Mesendoderm (in vitro differentiated cells): ENCODE results near the gene DZIP1L.

Source experiments
- DNase-seq: peaks from one replicate; pipeline ENCODE4 v3.0.0; 2013
- H2AK5ac ChIP-seq: 2 replicates; pipeline ENCODE4 v1.6.1; 2013; ENCODE audit warnings: low read length, inconsistent platforms
- H2BK120ac ChIP-seq: 2 replicates; pipeline ENCODE4 v1.6.1; 2013; ENCODE audit warnings: low read depth, mild to moderate bottlenecking, low read length, moderate library complexity, mixed read lengths
- H2BK15ac ChIP-seq: replicated peaks from 2 replicates; pipeline ENCODE4 v1.6.1; 2013; ENCODE audit warnings: low read depth, mild to moderate bottlenecking, moderate library complexity
- H2BK5ac ChIP-seq: 2 replicates; pipeline ENCODE4 v1.6.1; 2013; ENCODE audit warnings: low read length, inconsistent platforms
- H3K18ac ChIP-seq: 2 replicates; pipeline ENCODE4 v1.6.1; 2013; ENCODE audit warnings: mild to moderate bottlenecking, low read length, mixed read lengths
- H3K23ac ChIP-seq: one replicate; pipeline ENCODE4 v1.6.1; 2013; ENCODE audit warnings: low read length
- H3K27ac ChIP-seq: 2 replicates; pipeline ENCODE4 v1.5.1; 2013; ENCODE audit warnings: low read depth, mild to moderate bottlenecking, inconsistent platforms, low read length, moderate library complexity
- H3K27me3 ChIP-seq: 2 replicates; pipeline ENCODE4 v1.6.1; 2013; ENCODE audit warnings: low read length, control low read depth, mild to moderate bottlenecking, inconsistent platforms; ENCODE audit not compliant: insufficient read depth, poor library complexity
- H3K36me3 ChIP-seq: 2 replicates; pipeline ENCODE4 v1.6.1; 2013; ENCODE audit warnings: low read length, inconsistent platforms; ENCODE audit not compliant: control insufficient read depth, insufficient read depth
- H3K4ac ChIP-seq: one replicate; pipeline ENCODE4 v1.6.1; 2013; ENCODE audit warnings: low read depth, mild to moderate bottlenecking, low read length, moderate library complexity
- H3K4me1 ChIP-seq: 2 replicates; pipeline ENCODE4 v1.6.1; 2013; ENCODE audit warnings: low read depth, low read length, inconsistent platforms; ENCODE audit not compliant: control insufficient read depth
- H3K4me2 ChIP-seq: 2 replicates; pipeline ENCODE4 v1.6.1; 2013; ENCODE audit warnings: low read length
- H3K4me3 ChIP-seq: 2 replicates; pipeline ENCODE4 v1.5.1; 2013; ENCODE audit warnings: mild to moderate bottlenecking, low read length
- H3K56ac ChIP-seq: one replicate; pipeline ENCODE4 v1.6.1; 2013; ENCODE audit warnings: low read length
- H3K79me1 ChIP-seq: 2 replicates; pipeline ENCODE4 v1.6.1; 2013; ENCODE audit warnings: low read length, inconsistent platforms
- H3K79me2 ChIP-seq: 2 replicates; pipeline ENCODE4 v1.6.1; 2013; ENCODE audit warnings: mild to moderate bottlenecking, low read length; ENCODE audit not compliant: control insufficient read depth, insufficient read depth
- H3K9ac ChIP-seq: 2 replicates; pipeline ENCODE4 v1.6.1; 2013; ENCODE audit warnings: low read length, inconsistent platforms
- H4K5ac ChIP-seq: one replicate; pipeline ENCODE4 v1.6.1; 2013; ENCODE audit warnings: low read length
- H4K8ac ChIP-seq: one replicate; pipeline ENCODE4 v1.6.1; 2013; ENCODE audit warnings: low read depth, mild to moderate bottlenecking, control low read depth, low read length, moderate library complexity
- WGBS: extraction: QIAGEN DNeasy Blood & Tissue Kit; methylation state at CpG from one replicate; pipeline ENCODE4 v1.1.7; 2013; ENCODE audit warnings: low lambda C conversion rate, missing lambda C conversion rate; ENCODE audit not compliant: insufficient coverage; ENCODE audit errors: extremely low coverage; 5-methylcytosine and 5-hydroxymethylcytosine counted together

Gene DZIP1L

GRCh38 chr3:138066972-138067371 is 48.4 kb downstream of the DZIP1L start:
- H3K23ac ChIP-seq = no peak overlapping the region

DNA sequence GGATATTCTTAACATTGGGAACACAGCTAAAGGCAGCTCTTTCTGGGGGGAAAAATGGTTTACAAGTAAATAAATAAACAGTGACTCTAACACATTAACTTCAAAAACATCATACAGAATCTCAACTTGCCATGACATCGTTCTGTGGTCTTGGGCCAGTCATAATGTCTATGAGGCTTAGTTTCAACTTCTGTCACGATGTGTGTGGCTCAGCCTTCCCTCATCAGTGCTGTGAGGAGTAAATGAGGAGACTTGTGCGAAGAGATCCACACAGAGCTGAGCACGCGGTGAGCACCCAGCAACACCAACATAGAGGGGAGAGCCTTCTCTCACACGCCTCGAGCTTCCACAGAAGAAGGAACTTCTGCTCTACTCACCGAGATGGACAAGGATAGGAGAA is 49.0 kb downstream of the DZIP1L start:
- Histone ChIP-seq H3K23ac (no peak overlapping the region), H3K36me3 (peaks cover 2% of the 10 kb centered on the region), H3K79me1 (no peaks in the 10 kb centered on the region), H2AK5ac (no peak overlapping the region), H4K8ac (no peak overlapping the region), H3K4me1 (no peaks in the 10 kb centered on the region), H3K27ac (no peak overlapping the region), H3K9ac (no peak overlapping the region), H3K4me2 (no peak overlapping the region), H3K4me3 (no peak overlapping the region), H3K27me3 (no peaks in the 10 kb centered on the region), H3K56ac (no peak overlapping the region), H3K18ac (no peak overlapping the region), H2BK120ac (no peak overlapping the region), H2BK5ac (no peak overlapping the region), H3K4ac (no peak overlapping the region), H2BK15ac (no peak overlapping the region), H4K5ac (no peak overlapping the region), H3K79me2 (no peaks in the 10 kb centered on the region)
- no CpG with 5 or more reads among the region's 8 CpGs for WGBS
- no peak for DNase-seq

More at GRCh38 chr3:138066972-138067371, 48.4 kb downstream of the DZIP1L start:
- Histone ChIP-seq H2BK15ac (no peak overlapping the region), H3K79me1 (no peaks in the 10 kb centered on the region), H3K4me1 (no peaks in the 10 kb centered on the region), H3K36me3 (peaks cover 2% of the 10 kb centered on the region), H3K18ac (no peak overlapping the region), H3K79me2 (no peaks in the 10 kb centered on the region), H2BK5ac (no peak overlapping the region), H3K4ac (no peak overlapping the region), H3K9ac (no peak overlapping the region), H4K8ac (no peak overlapping the region), H3K4me2 (no peak overlapping the region), H3K4me3 (no peak overlapping the region), H3K27me3 (no peaks in the 10 kb centered on the region), H4K5ac (no peak overlapping the region), H2AK5ac (no peak overlapping the region), H3K27ac (no peak overlapping the region), H2BK120ac (no peak overlapping the region), H3K56ac (no peak overlapping the region)
- no peak for DNase-seq
- WGBS = no CpG with 5 or more reads among the region's 3 CpGs

- Histone ChIP-seq H3K36me3 (peaks cover 2% of the 10 kb centered on the region), H2BK15ac (no peak overlapping the region), H4K8ac (no peak overlapping the region), H3K18ac (no peak overlapping the region), H3K56ac (no peak overlapping the region), H3K4me2 (no peak overlapping the region), H2AK5ac (no peak overlapping the region), H3K4me1 (no peaks in the 10 kb centered on the region), H3K4me3 (no peak overlapping the region), H3K79me1 (no peaks in the 10 kb centered on the region), H3K27ac (no peak overlapping the region), H2BK5ac (no peak overlapping the region), H3K9ac (no peak overlapping the region), H3K4ac (no peak overlapping the region), H3K23ac (no peak overlapping the region), H4K5ac (no peak overlapping the region), H3K27me3 (no peaks in the 10 kb centered on the region), H2BK120ac (no peak overlapping the region), H3K79me2 (no peaks in the 10 kb centered on the region)
- no peak for DNase-seq
- no CpG with 5 or more reads among the region's 2 CpGs for WGBS
Measured at GRCh38 chr3:138065949-138066348, 49.5 kb downstream of the DZIP1L start.

DNA sequence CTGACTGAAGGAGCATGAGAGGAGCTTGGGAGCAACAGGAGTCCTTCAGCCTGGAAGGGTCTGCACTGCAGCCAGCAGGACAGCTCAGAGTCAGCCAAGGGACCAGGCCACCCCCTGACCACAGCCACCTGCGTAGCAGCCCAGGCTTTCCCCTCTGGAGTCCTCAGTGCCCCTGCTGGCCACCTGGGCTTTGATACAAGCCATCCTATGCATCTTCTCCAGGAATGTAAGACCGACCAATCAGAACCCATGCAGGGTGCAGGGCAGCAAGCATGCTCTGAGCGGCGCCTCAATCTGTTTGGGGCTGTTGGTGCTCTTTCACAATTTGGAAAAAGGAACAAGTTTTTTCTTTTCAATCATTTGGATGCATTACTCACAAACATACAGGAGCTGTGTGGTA is 52.0 kb downstream of the DZIP1L start:
- peaks cover 2% of the 10 kb centered on the region for H3K36me3 ChIP-seq
- no peak overlapping the region for H4K8ac ChIP-seq
- H3K56ac ChIP-seq = no peak overlapping the region
- H2AK5ac ChIP-seq = no peak overlapping the region
- H3K9ac ChIP-seq = no peak overlapping the region
- no peak overlapping the region for H3K4me2 ChIP-seq
- no peak overlapping the region for H3K18ac ChIP-seq
- H3K79me1 ChIP-seq = no peaks in the 10 kb centered on the region
- H3K27ac ChIP-seq = no peak overlapping the region
- no peak overlapping the region for H2BK15ac ChIP-seq
- no peak overlapping the region for H3K4ac ChIP-seq
- H3K23ac ChIP-seq = no peak overlapping the region
- H3K4me1 ChIP-seq = no peaks in the 10 kb centered on the region
- WGBS = no CpG with 5 or more reads among the region's 4 CpGs
- H4K5ac ChIP-seq = no peak overlapping the region
- no peak overlapping the region for H2BK5ac ChIP-seq
- no peaks in the 10 kb centered on the region for H3K79me2 ChIP-seq
- H2BK120ac ChIP-seq = no peak overlapping the region
- peak; percentile 44 for DNase-seq
- no peaks in the 10 kb centered on the region for H3K27me3 ChIP-seq
- H3K4me3 ChIP-seq = no peak overlapping the region

DNA sequence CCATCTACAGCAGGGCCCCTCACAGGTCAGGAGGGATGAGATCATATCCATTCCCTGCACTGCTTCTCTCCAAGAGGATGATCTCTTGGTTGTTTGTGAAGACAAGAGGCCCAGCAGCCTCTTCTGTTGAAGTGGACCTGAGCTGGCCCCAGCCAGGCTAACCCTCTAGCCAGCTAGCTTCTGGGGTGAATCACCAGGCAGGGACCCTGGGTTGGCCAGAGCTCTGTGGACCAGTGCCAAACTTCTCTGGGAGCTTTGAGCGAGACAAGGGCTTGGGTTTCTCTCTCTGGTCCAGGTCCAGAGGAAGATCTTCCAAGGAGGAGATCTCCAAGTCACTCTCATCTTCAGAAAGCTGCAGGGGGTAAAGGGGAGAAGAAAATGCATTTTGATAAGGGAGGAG is 52.8 kb downstream of the DZIP1L start:
- no peaks in the 10 kb centered on the region for H3K27me3 ChIP-seq
- H3K4me3 ChIP-seq = no peak overlapping the region
- H4K8ac ChIP-seq = no peak overlapping the region
- no peaks in the 10 kb centered on the region for H3K79me2 ChIP-seq
- no CpG with 5 or more reads among the region's 1 CpG for WGBS
- no peak overlapping the region for H2BK15ac ChIP-seq
- H3K4me2 ChIP-seq = no peak overlapping the region
- H3K79me1 ChIP-seq = no peaks in the 10 kb centered on the region
- no peak overlapping the region for H3K23ac ChIP-seq
- no peak overlapping the region for H3K4ac ChIP-seq
- H3K36me3 ChIP-seq = peaks cover 2% of the 10 kb centered on the region
- H3K27ac ChIP-seq = no peak overlapping the region
- no peak overlapping the region for H3K9ac ChIP-seq
- H3K56ac ChIP-seq = no peak overlapping the region
- H2BK120ac ChIP-seq = no peak overlapping the region
- H3K4me1 ChIP-seq = no peaks in the 10 kb centered on the region
- no peak overlapping the region for H3K18ac ChIP-seq
- no peak for DNase-seq
- no peak overlapping the region for H2AK5ac ChIP-seq
- no peak overlapping the region for H2BK5ac ChIP-seq
- H4K5ac ChIP-seq = no peak overlapping the region

GRCh38 chr3:138062037-138062436 is 53.4 kb downstream of the DZIP1L start:
- no peak overlapping the region for H3K4me2 ChIP-seq
- no peak overlapping the region for H3K27ac ChIP-seq
- H3K18ac ChIP-seq = no peak overlapping the region
- no peak overlapping the region for H3K23ac ChIP-seq
- no peaks in the 10 kb centered on the region for H3K27me3 ChIP-seq
- no peak overlapping the region for H3K56ac ChIP-seq
- no peak overlapping the region for H3K4me3 ChIP-seq
- WGBS = no CpG with 5 or more reads among the region's 2 CpGs
- peaks cover 2% of the 10 kb centered on the region for H3K36me3 ChIP-seq
- H4K8ac ChIP-seq = no peak overlapping the region
- no peak for DNase-seq
- H2BK5ac ChIP-seq = no peak overlapping the region
- no peaks in the 10 kb centered on the region for H3K4me1 ChIP-seq
- no peak overlapping the region for H4K5ac ChIP-seq
- no peaks in the 10 kb centered on the region for H3K79me1 ChIP-seq
- H3K9ac ChIP-seq = no peak overlapping the region
- no peaks in the 10 kb centered on the region for H3K79me2 ChIP-seq
- no peak overlapping the region for H3K4ac ChIP-seq
- H2BK15ac ChIP-seq = no peak overlapping the region
- no peak overlapping the region for H2BK120ac ChIP-seq
- no peak overlapping the region for H2AK5ac ChIP-seq
